Measurements from ENCODE around the gene UBXN1.
"Not testable (repeated sequence)": the region's sequence is repeated elsewhere in the genome, so short reads cannot be mapped to it uniquely, and the experiment has no call there.

UBXN1 gene

DNA sequence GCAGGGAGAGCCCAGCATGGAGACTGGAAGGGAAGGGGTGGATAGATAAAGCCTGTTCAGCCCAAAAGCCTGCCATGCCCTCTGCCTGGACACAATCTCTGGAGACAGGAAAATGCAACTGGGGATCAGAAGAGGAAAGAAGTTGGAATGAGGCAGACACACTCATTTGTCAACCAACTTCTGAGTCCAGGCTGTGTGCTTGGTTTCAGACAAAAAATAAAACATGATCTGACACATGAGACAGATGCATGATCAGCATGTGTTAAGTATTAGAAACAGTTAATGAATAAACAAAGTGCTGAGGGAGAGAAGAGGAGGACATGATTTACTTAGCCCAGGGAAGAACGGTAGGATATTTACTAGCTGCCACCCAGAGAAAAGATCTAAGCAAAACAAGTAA lies 9.6 kb upstream of the UBXN1 start:
- Histone ChIP-seq H3K4me1 (ENCODE audit: control insufficient read depth, insufficient read depth, low read length) (peaks cover 16% of the 10 kb centered on the region), H3K4me3 (ENCODE audit: low read length in 2 of 2) (peak overlapping the region; percentile 59 to 73), H3K36me3 (ENCODE audit: control insufficient read depth in 2 of 2, insufficient read depth in 2 of 2, low read length in 2 of 2) (peaks cover 22 to 24% of the 10 kb centered on the region in 2 donors), H3K27me3 (ENCODE audit: control insufficient read depth in 1 of 2, insufficient read depth in 2 of 2, low read length in 2 of 2) (peaks cover 8 to 11% of the 10 kb centered on the region in 2 donors), H3K27ac (ENCODE audit: low read length) (peak overlapping the region; percentile 31), H3K9me3 (ENCODE audit: control insufficient read depth in 2 of 2, low read length in 2 of 2) (no peaks in the 10 kb centered on the region), H3K9ac (ENCODE audit: low read length in 2 of 2) (peak overlapping the region; percentile 42 to 53)

GRCh38 chr11:62687508-62688396 lies 8.9 kb upstream of the UBXN1 start:
- peaks cover 8 to 11% of the 10 kb centered on the region in 2 donors for H3K27me3 ChIP-seq (ENCODE audit: control insufficient read depth in 1 of 2, insufficient read depth in 2 of 2, low read length in 2 of 2)
- peak overlapping the region; percentile 59 to 73 for H3K4me3 ChIP-seq (ENCODE audit: low read length in 2 of 2)
- peaks cover 16% of the 10 kb centered on the region for H3K4me1 ChIP-seq (ENCODE audit: control insufficient read depth, insufficient read depth, low read length)
- H3K36me3 ChIP-seq (ENCODE audit: control insufficient read depth in 2 of 2, insufficient read depth in 2 of 2, low read length in 2 of 2): peaks cover 20 to 21% of the 10 kb centered on the region in 2 donors
- H3K9me3 ChIP-seq (ENCODE audit: control insufficient read depth in 2 of 2, low read length in 2 of 2): no peaks in the 10 kb centered on the region
- H3K27ac ChIP-seq (ENCODE audit: low read length): peak overlapping the region; percentile 31
- peak overlapping the region; percentile 42 to 53 for H3K9ac ChIP-seq (ENCODE audit: low read length in 2 of 2)

DNA sequence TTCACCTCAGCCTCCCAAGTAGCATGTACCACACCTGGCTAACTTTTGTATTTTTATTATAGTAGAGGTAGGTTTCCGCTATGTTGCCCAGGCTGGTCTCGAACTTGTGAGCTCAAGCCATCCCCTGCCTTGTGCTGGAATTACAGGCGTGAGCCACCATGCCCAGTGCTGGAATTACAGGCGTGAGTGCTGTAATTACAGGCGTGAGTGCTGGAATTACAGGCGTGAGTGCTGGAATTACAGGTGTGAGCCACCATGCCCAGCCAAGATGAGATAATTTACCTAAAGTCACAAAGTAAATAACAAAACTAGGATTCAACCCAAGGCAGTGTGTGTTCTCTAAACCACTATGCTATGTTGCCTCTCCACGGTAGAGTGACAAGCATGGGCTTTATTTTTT lies 3.6 kb upstream of the UBXN1 start:
- peaks cover 0 to 1% of the 10 kb centered on the region in 2 donors for H3K27me3 ChIP-seq (ENCODE audit: control insufficient read depth in 1 of 2, insufficient read depth in 2 of 2, low read length in 2 of 2)
- H3K36me3 ChIP-seq (ENCODE audit: control insufficient read depth in 2 of 2, insufficient read depth in 2 of 2, low read length in 2 of 2): peaks cover 0 to 5% of the 10 kb centered on the region in 2 donors
- H3K9ac ChIP-seq (ENCODE audit: low read length in 2 of 2): no peak overlapping the region
- no peaks in the 10 kb centered on the region for H3K9me3 ChIP-seq (ENCODE audit: control insufficient read depth in 2 of 2, low read length in 2 of 2)
- H3K4me1 ChIP-seq (ENCODE audit: control insufficient read depth, insufficient read depth, low read length): peaks cover 8% of the 10 kb centered on the region
- no peak overlapping the region for H3K4me3 ChIP-seq (ENCODE audit: low read length in 2 of 2)
- no peak overlapping the region for H3K27ac ChIP-seq (ENCODE audit: low read length)

GRCh38 chr11:62680825-62681240 lies 2.0 kb upstream of the UBXN1 start:
- peaks cover 3 to 17% of the 10 kb centered on the region in 2 donors for H3K36me3 ChIP-seq (ENCODE audit: control insufficient read depth in 2 of 2, insufficient read depth in 2 of 2, low read length in 2 of 2)
- H3K4me1 ChIP-seq (ENCODE audit: control insufficient read depth, insufficient read depth, low read length): peaks cover 8% of the 10 kb centered on the region
- H3K27ac ChIP-seq (ENCODE audit: low read length): peak overlapping the region; percentile 6
- no peak overlapping the region for H3K4me3 ChIP-seq (ENCODE audit: low read length in 2 of 2)
- H3K9ac ChIP-seq (ENCODE audit: low read length in 2 of 2): no peak overlapping the region
- H3K27me3 ChIP-seq (ENCODE audit: control insufficient read depth in 1 of 2, insufficient read depth in 2 of 2, low read length in 2 of 2): no peaks in the 10 kb centered on the region
- no peaks in the 10 kb centered on the region for H3K9me3 ChIP-seq (ENCODE audit: control insufficient read depth in 2 of 2, low read length in 2 of 2)

- H3K27me3 ChIP-seq (ENCODE audit: control insufficient read depth in 1 of 2, insufficient read depth in 2 of 2, low read length in 2 of 2): no peaks in the 10 kb centered on the region
- H3K4me3 ChIP-seq (ENCODE audit: low read length in 2 of 2): peak overlapping the region; percentile 72 to 95
- H3K9me3 ChIP-seq (ENCODE audit: control insufficient read depth in 2 of 2, low read length in 2 of 2): no peaks in the 10 kb centered on the region
- H3K4me1 ChIP-seq (ENCODE audit: control insufficient read depth, insufficient read depth, low read length): peaks cover 8% of the 10 kb centered on the region
- peak overlapping the region; percentile 82 for H3K27ac ChIP-seq (ENCODE audit: low read length)
- H3K36me3 ChIP-seq (ENCODE audit: control insufficient read depth in 2 of 2, insufficient read depth in 2 of 2, low read length in 2 of 2): peaks cover 3 to 17% of the 10 kb centered on the region in 2 donors
- peak overlapping the region; percentile 96 for H3K9ac ChIP-seq (ENCODE audit: low read length in 2 of 2)
Measured at GRCh38 chr11:62678433-62678769, 472 bp downstream of the UBXN1 start.

GRCh38 chr11:62677714-62678113 lies 1.2 kb downstream of the UBXN1 start:
- Histone ChIP-seq H3K27me3 (ENCODE audit: control insufficient read depth in 1 of 2, insufficient read depth in 2 of 2, low read length in 2 of 2) (no peaks in the 10 kb centered on the region), H3K9ac (ENCODE audit: low read length in 2 of 2) (peak overlapping the region; percentile 62 to 96), H3K9me3 (ENCODE audit: control insufficient read depth in 2 of 2, low read length in 2 of 2) (no peaks in the 10 kb centered on the region), H3K4me1 (ENCODE audit: control insufficient read depth, insufficient read depth, low read length) (peaks cover 13% of the 10 kb centered on the region), H3K27ac (ENCODE audit: low read length) (peak overlapping the region; percentile 82), H3K36me3 (ENCODE audit: control insufficient read depth in 2 of 2, insufficient read depth in 2 of 2, low read length in 2 of 2) (peaks cover 3 to 22% of the 10 kb centered on the region in 2 donors), H3K4me3 (ENCODE audit: low read length in 2 of 2) (peak overlapping the region; percentile 72 to 95)

DNA sequence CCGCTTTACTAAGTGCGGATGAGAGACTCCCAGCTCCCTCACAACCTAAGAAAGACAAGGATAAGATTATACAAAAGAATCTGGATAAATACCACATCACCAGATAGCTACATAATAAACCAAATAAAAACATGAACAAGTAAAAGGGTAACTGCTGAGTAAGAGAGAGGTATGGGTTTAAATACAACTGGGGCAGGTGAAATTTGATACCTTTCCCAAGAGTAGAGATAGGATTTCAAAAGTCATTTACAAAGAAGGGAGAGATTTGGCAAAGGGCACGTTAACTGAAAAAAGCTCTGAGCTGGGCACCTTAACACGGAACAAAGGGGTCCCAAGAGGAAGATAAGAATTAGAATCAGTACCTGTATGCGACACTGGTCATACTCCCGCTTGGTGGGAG lies 1.7 kb downstream of the UBXN1 start:
- Histone ChIP-seq H3K27ac (ENCODE audit: low read length) (no peak overlapping the region), H3K9ac (ENCODE audit: low read length in 2 of 2) (no peak overlapping the region), H3K36me3 (ENCODE audit: control insufficient read depth in 2 of 2, insufficient read depth in 2 of 2, low read length in 2 of 2) (peaks cover 3 to 22% of the 10 kb centered on the region in 2 donors), H3K9me3 (ENCODE audit: control insufficient read depth in 2 of 2, low read length in 2 of 2) (no peaks in the 10 kb centered on the region), H3K27me3 (ENCODE audit: control insufficient read depth in 1 of 2, insufficient read depth in 2 of 2, low read length in 2 of 2) (no peaks in the 10 kb centered on the region), H3K4me1 (ENCODE audit: control insufficient read depth, insufficient read depth, low read length) (peaks cover 18% of the 10 kb centered on the region), H3K4me3 (ENCODE audit: low read length in 2 of 2) (no peak overlapping the region)

- Histone ChIP-seq H3K4me3 (ENCODE audit: low read length in 2 of 2) (no peak overlapping the region), H3K36me3 (ENCODE audit: control insufficient read depth in 2 of 2, insufficient read depth in 2 of 2, low read length in 2 of 2) (peaks cover 3 to 22% of the 10 kb centered on the region in 2 donors), H3K4me1 (ENCODE audit: control insufficient read depth, insufficient read depth, low read length) (peaks cover 22% of the 10 kb centered on the region), H3K27ac (ENCODE audit: low read length) (no peak overlapping the region), H3K9ac (ENCODE audit: low read length in 2 of 2) (no peak overlapping the region), H3K27me3 (ENCODE audit: control insufficient read depth in 1 of 2, insufficient read depth in 2 of 2, low read length in 2 of 2) (no peaks in the 10 kb centered on the region), H3K9me3 (ENCODE audit: control insufficient read depth in 2 of 2, low read length in 2 of 2) (no peaks in the 10 kb centered on the region)
Measured at GRCh38 chr11:62676698-62677097, 2.2 kb downstream of the UBXN1 start.

DNA sequence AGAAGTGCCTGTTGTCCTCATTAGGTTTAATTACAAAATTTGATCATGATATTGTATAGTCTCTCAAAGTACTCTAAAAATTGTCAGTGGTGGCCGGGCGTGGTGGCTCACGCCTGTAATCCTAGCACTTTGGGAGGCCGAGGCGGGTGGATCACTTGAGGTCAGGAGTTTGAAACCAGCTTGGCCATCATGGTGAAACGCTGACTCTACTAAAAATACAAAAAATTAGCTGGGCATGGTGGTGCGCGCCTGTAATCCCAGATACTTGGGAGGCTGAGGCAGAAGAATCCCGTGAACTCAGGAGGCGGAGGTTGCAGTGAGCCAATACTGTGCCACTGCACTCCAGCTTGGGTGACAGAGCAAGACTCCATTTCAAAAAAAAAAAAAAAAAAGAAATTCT lies 3.5 kb downstream of the UBXN1 start:
- not testable (repeated sequence) for H3K27ac ChIP-seq (ENCODE audit: low read length); H3K27me3 ChIP-seq (ENCODE audit: control insufficient read depth in 1 of 2, insufficient read depth in 2 of 2, low read length in 2 of 2); H3K4me3 ChIP-seq (ENCODE audit: low read length in 2 of 2); H3K9me3 ChIP-seq (ENCODE audit: control insufficient read depth in 2 of 2, low read length in 2 of 2); H3K9ac ChIP-seq (ENCODE audit: low read length in 2 of 2)
- Histone ChIP-seq H3K36me3 (ENCODE audit: control insufficient read depth in 2 of 2, insufficient read depth in 2 of 2, low read length in 2 of 2) (peaks cover 3 to 22% of the 10 kb centered on the region in 2 donors), H3K4me1 (ENCODE audit: control insufficient read depth, insufficient read depth, low read length) (peaks cover 30% of the 10 kb centered on the region)

DNA sequence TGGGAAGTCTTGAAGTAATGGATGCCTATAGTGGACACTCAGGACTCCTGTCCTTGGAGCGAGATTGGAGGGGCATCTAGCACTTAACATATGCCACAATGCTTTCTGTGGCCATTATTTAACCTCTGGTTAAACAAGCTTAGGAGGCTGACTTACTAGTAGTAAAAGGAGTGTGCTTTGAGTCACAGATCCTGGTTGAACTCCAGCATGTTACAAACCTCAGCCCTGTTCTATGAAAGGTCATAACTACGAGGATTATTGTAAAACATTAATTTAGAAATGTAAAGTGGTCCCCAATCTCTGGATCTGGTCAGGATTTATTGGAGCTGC lies 5.7 kb downstream of the UBXN1 start:
- Histone ChIP-seq H3K4me1 (ENCODE audit: control insufficient read depth, insufficient read depth, low read length) (peaks cover 28% of the 10 kb centered on the region), H3K4me3 (ENCODE audit: low read length in 2 of 2) (no peak overlapping the region), H3K9me3 (ENCODE audit: control insufficient read depth in 2 of 2, low read length in 2 of 2) (no peaks in the 10 kb centered on the region), H3K27ac (ENCODE audit: low read length) (no peak overlapping the region), H3K36me3 (ENCODE audit: control insufficient read depth in 2 of 2, insufficient read depth in 2 of 2, low read length in 2 of 2) (peaks cover 3 to 22% of the 10 kb centered on the region in 2 donors), H3K27me3 (ENCODE audit: control insufficient read depth in 1 of 2, insufficient read depth in 2 of 2, low read length in 2 of 2) (no peaks in the 10 kb centered on the region), H3K9ac (ENCODE audit: low read length in 2 of 2) (no peak overlapping the region)
